K562 (cell line): ENCODE data around the gene TENT5A. TPM values are rescaled to one million over a fixed set of nuclear protein-coding genes. Genes with fewer than 3 reads are reported as not detected.

Experiments
- ASH1L ChIP-seq: fragments of 450-650 bp; IDR thresholded peaks from 2 replicates; pipeline ENCODE4 v1.6.1; 2018; ENCODE audit warnings: borderline replicate concordance, mild to moderate bottlenecking, low read depth; ENCODE audit not compliant: partially characterized antibody
- BCL6 ChIP-seq: fragments of 250-450 bp; sonication (Bioruptor Pico); IDR thresholded peaks from 2 replicates; pipeline ENCODE4 v1.4.0; 2020
- CEBPB ChIP-seq: fragments of 450-650 bp; IDR thresholded peaks from 2 replicates; pipeline ENCODE4 v1.6.1; 2016; ENCODE audit warnings: missing genetic modification characterization, missing compliant biosample characterization
- DIDO1 ChIP-seq: fragments of 450-650 bp; IDR thresholded peaks from 2 replicates; pipeline ENCODE4 v1.6.1; 2016; ENCODE audit warnings: low read depth, missing biosample characterization, missing genetic modification characterization
- HOMEZ ChIP-seq: fragments of 250-450 bp; sonication (Bioruptor Pico); IDR thresholded peaks from 2 replicates; pipeline ENCODE4 v1.4.0; 2020; ENCODE audit warnings: mild to moderate bottlenecking, moderate library complexity
- KDM1A ChIP-seq, 2 experiments: fragments of 450-650 bp; IDR thresholded peaks; 2 replicates each; pipeline ENCODE4 v1.6.1; 2016; ENCODE audit warnings: mild to moderate bottlenecking in 2 of 2
- NFIC ChIP-seq: fragments of 450-650 bp; IDR thresholded peaks from 2 replicates; pipeline ENCODE4 v1.6.1; 2017; ENCODE audit warnings: mild to moderate bottlenecking, inconsistent platforms
- NFRKB ChIP-seq: fragments of 450-650 bp; IDR thresholded peaks from 2 replicates; pipeline ENCODE4 v1.6.1; 2016; ENCODE audit warnings: low read depth
- NFYB ChIP-seq: IDR thresholded peaks from 2 replicates; pipeline ENCODE4 v1.6.1; 2011; ENCODE audit warnings: mild to moderate bottlenecking, moderate library complexity; ENCODE audit not compliant: insufficient read length; ENCODE audit errors: extremely low read depth
- POLR3G ChIP-seq: IDR thresholded peaks from 2 replicates; pipeline ENCODE4 v1.6.1; 2011; ENCODE audit not compliant: insufficient read length, insufficient replicate concordance; ENCODE audit errors: extremely low read depth
- RBBP5 ChIP-seq: fragments of 200-600 bp; sonication (generic); IDR thresholded peaks from 2 replicates; pipeline ENCODE4 v1.6.1; 2012; ENCODE audit warnings: borderline replicate concordance, mild to moderate bottlenecking, low read length, control low read depth, inconsistent platforms; ENCODE audit not compliant: insufficient read depth, poor library complexity, severe bottlenecking
- SETDB1 ChIP-seq: IDR thresholded peaks from one replicate; pipeline ENCODE4 v1.6.1; 2012; ENCODE audit warnings: low read length, control low read depth, inconsistent platforms
- U2AF2 ChIP-seq: fragments of 200-400 bp; formaldehyde crosslinking; optimal IDR thresholded peaks from 2 replicates; pipeline ENCODE3; 2017; ENCODE audit warnings: low read depth, mild to moderate bottlenecking, low read length
- ZNF143 ChIP-seq: sonication (generic); formaldehyde crosslinking; IDR thresholded peaks from 2 replicates; pipeline ENCODE4 v1.9.0; 2022; ENCODE audit warnings: mild to moderate bottlenecking, missing genetic modification reagents
- ZNF449 ChIP-seq: fragments of 250-450 bp; sonication (Bioruptor Pico); IDR thresholded peaks from 2 replicates; pipeline ENCODE4 v1.8.0; 2022; ENCODE audit warnings: moderate library complexity, mild to moderate bottlenecking, inconsistent platforms
- polyA plus RNA-seq, 8 experiments: library from polyadenylated mRNA; depleted of rRNA in 4 of 8; stranded (reverse) in 5 of 8; unstranded in 3 of 8; fragments of >200 nt; fragmentation: Nextera tagmentation in 2 of 8; fragmentation: Illumina TruSeq in 1 of 8; extraction: Ambion mirVana in 2 of 8; extraction: Trizol in 1 of 8; gene quantifications; 2 replicates each; pipeline versions ENCODE4 v1.2.1 to v1.2.3, GENCODE V29; 2011 to 2014; ENCODE audit warnings: inconsistent platforms in 1 of 8, missing spikeins in 1 of 8
- total RNA-seq, 7 experiments: library from RNA; depleted of rRNA in 6 of 7; stranded (reverse); fragments of >200 nt in 6 of 7; fragmentation: Illumina TruSeq in 2 of 7; extraction: Trizol in 2 of 7; gene quantifications; 2 replicates each; pipeline versions ENCODE4 v1.2.1 to v1.2.3, GENCODE V29; 2011 to 2021; ENCODE audit warnings: low replicate concordance in 1 of 7
- TF ChIP-seq, protein P1 (sequence below), 2 experiments: fragments of 450-650 bp; IDR thresholded peaks; 2 replicates each; pipeline ENCODE4 v1.6.1; 2018; ENCODE audit warnings: mild to moderate bottlenecking in 2 of 2, low read depth in 1 of 2; ENCODE audit not compliant: partially characterized antibody in 2 of 2
- TF ChIP-seq, protein P2 (sequence below): sonication (generic); formaldehyde crosslinking; IDR thresholded peaks from 2 replicates; pipeline ENCODE4 v1.9.0; 2022; ENCODE audit warnings: mild to moderate bottlenecking, missing genetic modification reagents
- TF ChIP-seq, protein P3 (sequence below): fragments of 450-650 bp; formaldehyde crosslinking; IDR thresholded peaks from 2 replicates; pipeline ENCODE4 v1.4.0; 2022; ENCODE audit warnings: missing genetic modification characterization

TENT5A gene
- total and polyA plus RNA-seq, 9 of the 15 experiments (the other 6 are each of a cell fraction or from before 2014, with no cell fraction given): 0.77 to 2.3 (median 1.3) TPM

- TF ChIP-seq, protein P1, sequence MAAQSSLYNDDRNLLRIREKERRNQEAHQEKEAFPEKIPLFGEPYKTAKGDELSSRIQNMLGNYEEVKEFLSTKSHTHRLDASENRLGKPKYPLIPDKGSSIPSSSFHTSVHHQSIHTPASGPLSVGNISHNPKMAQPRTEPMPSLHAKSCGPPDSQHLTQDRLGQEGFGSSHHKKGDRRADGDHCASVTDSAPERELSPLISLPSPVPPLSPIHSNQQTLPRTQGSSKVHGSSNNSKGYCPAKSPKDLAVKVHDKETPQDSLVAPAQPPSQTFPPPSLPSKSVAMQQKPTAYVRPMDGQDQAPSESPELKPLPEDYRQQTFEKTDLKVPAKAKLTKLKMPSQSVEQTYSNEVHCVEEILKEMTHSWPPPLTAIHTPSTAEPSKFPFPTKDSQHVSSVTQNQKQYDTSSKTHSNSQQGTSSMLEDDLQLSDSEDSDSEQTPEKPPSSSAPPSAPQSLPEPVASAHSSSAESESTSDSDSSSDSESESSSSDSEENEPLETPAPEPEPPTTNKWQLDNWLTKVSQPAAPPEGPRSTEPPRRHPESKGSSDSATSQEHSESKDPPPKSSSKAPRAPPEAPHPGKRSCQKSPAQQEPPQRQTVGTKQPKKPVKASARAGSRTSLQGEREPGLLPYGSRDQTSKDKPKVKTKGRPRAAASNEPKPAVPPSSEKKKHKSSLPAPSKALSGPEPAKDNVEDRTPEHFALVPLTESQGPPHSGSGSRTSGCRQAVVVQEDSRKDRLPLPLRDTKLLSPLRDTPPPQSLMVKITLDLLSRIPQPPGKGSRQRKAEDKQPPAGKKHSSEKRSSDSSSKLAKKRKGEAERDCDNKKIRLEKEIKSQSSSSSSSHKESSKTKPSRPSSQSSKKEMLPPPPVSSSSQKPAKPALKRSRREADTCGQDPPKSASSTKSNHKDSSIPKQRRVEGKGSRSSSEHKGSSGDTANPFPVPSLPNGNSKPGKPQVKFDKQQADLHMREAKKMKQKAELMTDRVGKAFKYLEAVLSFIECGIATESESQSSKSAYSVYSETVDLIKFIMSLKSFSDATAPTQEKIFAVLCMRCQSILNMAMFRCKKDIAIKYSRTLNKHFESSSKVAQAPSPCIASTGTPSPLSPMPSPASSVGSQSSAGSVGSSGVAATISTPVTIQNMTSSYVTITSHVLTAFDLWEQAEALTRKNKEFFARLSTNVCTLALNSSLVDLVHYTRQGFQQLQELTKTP (IDR thresholded peaks at IDR 0.05; ENCODE audit: low read depth in 1 of 2, partially characterized antibody in 2 of 2): no peak
- TF ChIP-seq NFRKB (no peak), CEBPB (tag) (no peak), U2AF2 (no peak), DIDO1 (tag) (no peak), NFIC (0 out of 2 replicates have a peak, but pooled peaks have one; percentile 7), ZNF143 (CRISPR knock-in tag) (no peak), ZNF449 (CRISPR knock-in tag) (no peak), KDM1A (IDR thresholded peaks at IDR 0.05) (no peak), POLR3G (no peak), SETDB1 (no peak), HOMEZ (no peak), RBBP5 (peak; percentile 47), ASH1L (no peak), NFYB (peak; percentile 87), BCL6 (CRISPR knock-in tag) (no peak)
- TF ChIP-seq, protein P2, sequence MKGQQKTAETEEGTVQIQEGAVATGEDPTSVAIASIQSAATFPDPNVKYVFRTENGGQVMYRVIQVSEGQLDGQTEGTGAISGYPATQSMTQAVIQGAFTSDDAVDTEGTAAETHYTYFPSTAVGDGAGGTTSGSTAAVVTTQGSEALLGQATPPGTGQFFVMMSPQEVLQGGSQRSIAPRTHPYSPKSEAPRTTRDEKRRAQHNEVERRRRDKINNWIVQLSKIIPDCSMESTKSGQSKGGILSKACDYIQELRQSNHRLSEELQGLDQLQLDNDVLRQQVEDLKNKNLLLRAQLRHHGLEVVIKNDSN: no peak; the same call in 1 of the 2 replicates
- TF ChIP-seq, protein P3, sequence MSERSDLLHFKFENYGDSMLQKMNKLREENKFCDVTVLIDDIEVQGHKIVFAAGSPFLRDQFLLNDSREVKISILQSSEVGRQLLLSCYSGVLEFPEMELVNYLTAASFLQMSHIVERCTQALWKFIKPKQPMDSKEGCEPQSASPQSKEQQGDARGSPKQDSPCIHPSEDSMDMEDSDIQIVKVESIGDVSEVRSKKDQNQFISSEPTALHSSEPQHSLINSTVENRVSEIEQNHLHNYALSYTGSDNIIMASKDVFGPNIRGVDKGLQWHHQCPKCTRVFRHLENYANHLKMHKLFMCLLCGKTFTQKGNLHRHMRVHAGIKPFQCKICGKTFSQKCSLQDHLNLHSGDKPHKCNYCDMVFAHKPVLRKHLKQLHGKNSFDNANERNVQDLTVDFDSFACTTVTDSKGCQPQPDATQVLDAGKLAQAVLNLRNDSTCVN (CRISPR knock-in tag): no peak
These were observed 635 bp upstream of the TENT5A start (continued) for GRCh38 chr6:81752921-81753710.
